Right atrium auricular region (tissue), 2 donors: ENCODE data around the gene FHIT. TPM values are rescaled to one million over a fixed set of nuclear protein-coding genes. Genes with fewer than 3 reads are reported as not detected.

Source experiments
- DNase-seq: peaks from one replicate; pipeline ENCODE4 v3.0.0-alpha.2; 2019; ENCODE audit warnings: low spot score
- H3K27ac ChIP-seq, 2 donors: fragments of 200-600 bp; sonication (generic); 1 replicate in 1 of 2; 2 replicates in 1 of 2; pipeline ENCODE4 v1.5.1; 2016 to 2019
- H3K27me3 ChIP-seq, 2 donors: fragments of 200-600 bp; sonication (generic); one replicate each; pipeline versions ENCODE4 v1.5.1 to v1.6.0; 2017 to 2019
- H3K36me3 ChIP-seq: fragments of 200-600 bp; sonication (generic); one replicate; pipeline ENCODE4 v1.5.1; 2016
- H3K4me1 ChIP-seq, 2 donors: fragments of 200-600 bp; sonication (generic); one replicate each; pipeline versions ENCODE4 v1.5.1 to v1.6.0; 2017 to 2019
- H3K4me3 ChIP-seq, 2 donors: fragments of 200-600 bp; sonication (generic); 1 replicate in 1 of 2; 2 replicates in 1 of 2; pipeline ENCODE4 v1.5.1; 2017 to 2019; ENCODE audit warnings: mild to moderate bottlenecking in 1 of 2, moderate library complexity in 1 of 2
- H3K9me3 ChIP-seq, 2 donors: fragments of 200-600 bp; sonication (generic); one replicate each; pipeline ENCODE4 v1.5.1; 2019
- total RNA-seq, 2 donors: library from RNA; depleted of rRNA; stranded (reverse); fragments of >200 nt; gene quantifications; one replicate each; pipeline ENCODE4 v1.1.0, GENCODE V29; 2016
- TF ChIP-seq, protein P1 (sequence below), 2 donors: fragments of 200-600 bp; sonication (generic); IDR thresholded peaks; one replicate each; pipeline ENCODE4 v1.5.1; 2019; ENCODE audit warnings: antibody characterized with exemption in 2 of 2

FHIT gene
- total RNA-seq, 2 donors from 2014 or later = 10.4 to 11.0 TPM

DNA sequence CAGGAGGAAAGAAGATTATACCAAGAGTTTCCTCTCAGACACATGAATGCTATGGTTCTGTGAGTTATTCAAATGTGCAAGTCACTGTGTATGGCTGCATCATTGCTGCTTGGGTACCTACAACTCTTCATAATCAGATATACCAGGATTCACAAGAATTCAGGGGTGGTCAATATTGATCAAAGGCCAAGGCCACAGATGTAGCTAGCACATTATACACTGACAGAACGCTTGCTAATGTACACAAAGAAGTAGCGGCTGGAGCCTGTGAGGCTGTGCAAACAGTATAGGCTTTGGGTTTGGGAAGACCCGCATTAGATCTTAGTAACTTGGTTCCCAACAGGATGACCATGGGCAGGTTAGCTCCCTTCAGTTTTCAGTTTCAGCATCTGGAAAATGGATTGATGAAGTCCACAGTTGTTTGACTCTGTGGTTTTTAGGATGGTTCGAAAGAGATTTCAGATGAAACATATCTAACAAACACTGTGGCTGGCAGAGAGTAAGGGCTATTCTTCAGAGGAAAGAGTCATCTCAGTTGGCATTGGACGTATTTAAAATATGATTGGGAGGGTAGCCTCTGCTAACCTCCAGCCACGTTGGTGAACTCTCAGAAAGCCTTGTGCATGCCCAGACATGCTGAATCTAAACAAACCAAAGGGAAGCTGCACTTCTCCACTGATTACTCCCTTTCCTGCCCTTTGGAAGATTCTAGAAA, 1452.7 kb downstream of the FHIT start:
- Histone ChIP-seq H3K4me1 (no peaks in the 10 kb centered on the region), H3K27me3 (no peaks in the 10 kb centered on the region), H3K36me3 (no peaks in the 10 kb centered on the region), H3K27ac (no peak overlapping the region), H3K4me3 (no peak overlapping the region), H3K9me3 (no peaks in the 10 kb centered on the region)
- TF ChIP-seq, protein P1, sequence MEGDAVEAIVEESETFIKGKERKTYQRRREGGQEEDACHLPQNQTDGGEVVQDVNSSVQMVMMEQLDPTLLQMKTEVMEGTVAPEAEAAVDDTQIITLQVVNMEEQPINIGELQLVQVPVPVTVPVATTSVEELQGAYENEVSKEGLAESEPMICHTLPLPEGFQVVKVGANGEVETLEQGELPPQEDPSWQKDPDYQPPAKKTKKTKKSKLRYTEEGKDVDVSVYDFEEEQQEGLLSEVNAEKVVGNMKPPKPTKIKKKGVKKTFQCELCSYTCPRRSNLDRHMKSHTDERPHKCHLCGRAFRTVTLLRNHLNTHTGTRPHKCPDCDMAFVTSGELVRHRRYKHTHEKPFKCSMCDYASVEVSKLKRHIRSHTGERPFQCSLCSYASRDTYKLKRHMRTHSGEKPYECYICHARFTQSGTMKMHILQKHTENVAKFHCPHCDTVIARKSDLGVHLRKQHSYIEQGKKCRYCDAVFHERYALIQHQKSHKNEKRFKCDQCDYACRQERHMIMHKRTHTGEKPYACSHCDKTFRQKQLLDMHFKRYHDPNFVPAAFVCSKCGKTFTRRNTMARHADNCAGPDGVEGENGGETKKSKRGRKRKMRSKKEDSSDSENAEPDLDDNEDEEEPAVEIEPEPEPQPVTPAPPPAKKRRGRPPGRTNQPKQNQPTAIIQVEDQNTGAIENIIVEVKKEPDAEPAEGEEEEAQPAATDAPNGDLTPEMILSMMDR (IDR thresholded peaks at IDR 0.05) = no peak
- DNase-seq = no peak

GRCh38 chr3:59797533-59797932, 1453.7 kb downstream of the FHIT start:
- no peak overlapping the region for H3K27ac ChIP-seq
- TF ChIP-seq, protein P1 (IDR thresholded peaks at IDR 0.05) = no peak
- H3K27me3 ChIP-seq = no peaks in the 10 kb centered on the region
- no peak for DNase-seq
- H3K9me3 ChIP-seq = no peaks in the 10 kb centered on the region
- no peaks in the 10 kb centered on the region for H3K4me1 ChIP-seq
- H3K4me3 ChIP-seq = no peak overlapping the region
- no peaks in the 10 kb centered on the region for H3K36me3 ChIP-seq

- H3K4me1 ChIP-seq = no peaks in the 10 kb centered on the region
- TF ChIP-seq, protein P1 (IDR thresholded peaks at IDR 0.05) = no peak
Measured at GRCh38 chr3:59796456-59796855, 1454.8 kb downstream of the FHIT start.

DNA sequence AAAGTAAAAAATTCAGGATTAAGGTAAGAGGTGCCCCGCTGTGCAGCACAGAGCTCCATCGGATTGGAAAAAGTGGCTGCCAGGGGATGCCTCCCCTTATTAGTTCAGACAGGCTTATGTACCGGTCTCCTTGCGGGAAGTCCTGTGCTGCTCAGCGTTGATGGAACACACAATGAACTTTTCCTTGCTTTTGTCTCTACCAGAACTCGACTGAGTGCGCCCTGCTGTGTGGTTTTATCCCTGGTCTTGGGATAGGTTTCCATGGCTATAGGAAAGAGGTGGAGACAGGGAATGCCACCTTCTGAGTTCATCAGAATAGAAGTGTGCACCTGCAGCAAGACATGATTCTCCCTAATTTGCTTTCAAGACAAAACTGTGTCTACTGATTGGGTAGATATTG, 1455.5 kb downstream of the FHIT start:
- no peaks in the 10 kb centered on the region for H3K27me3 ChIP-seq
- DNase-seq = no peak
- TF ChIP-seq, protein P1 (IDR thresholded peaks at IDR 0.05) = no peak
- no peak overlapping the region for H3K27ac ChIP-seq
- no peaks in the 10 kb centered on the region for H3K4me1 ChIP-seq
- no peaks in the 10 kb centered on the region for H3K9me3 ChIP-seq
- H3K36me3 ChIP-seq = no peaks in the 10 kb centered on the region
- H3K4me3 ChIP-seq = no peak overlapping the region

More at GRCh38 chr3:59796456-59796855, 1454.8 kb downstream of the FHIT start:
- no peaks in the 10 kb centered on the region for H3K27me3 ChIP-seq
- H3K4me3 ChIP-seq = no peak overlapping the region
- H3K27ac ChIP-seq = no peak overlapping the region
- DNase-seq = no peak
- H3K36me3 ChIP-seq = no peaks in the 10 kb centered on the region
- no peaks in the 10 kb centered on the region for H3K9me3 ChIP-seq

DNA sequence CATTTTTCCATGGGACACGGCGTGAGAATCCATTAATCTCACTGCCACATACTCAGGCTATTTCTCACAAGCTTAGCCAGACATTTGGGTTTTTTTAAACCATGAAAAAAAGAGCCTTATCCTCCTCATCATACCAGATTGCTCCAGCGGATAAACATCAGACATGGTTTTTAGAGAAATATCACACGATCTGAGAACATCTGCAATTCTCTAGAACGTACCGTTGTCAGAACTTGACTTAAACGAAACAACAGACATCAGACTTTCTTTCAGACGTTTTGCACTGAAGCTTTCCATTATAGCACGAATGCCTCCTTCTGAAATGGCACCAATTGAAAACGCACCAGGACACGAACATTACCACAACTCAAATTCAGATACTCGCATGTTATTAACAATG, 1457.3 kb downstream of the FHIT start:
- no peaks in the 10 kb centered on the region for H3K36me3 ChIP-seq
- H3K9me3 ChIP-seq = no peaks in the 10 kb centered on the region
- no peak overlapping the region for H3K27ac ChIP-seq
- DNase-seq = no peak
- H3K4me3 ChIP-seq = no peak overlapping the region
- TF ChIP-seq, protein P1 (IDR thresholded peaks at IDR 0.05) = no peak
- H3K27me3 ChIP-seq = no peaks in the 10 kb centered on the region
- no peaks in the 10 kb centered on the region for H3K4me1 ChIP-seq
